PFSK-1 (cell line): ENCODE data around the gene CPN1.

Experiments
- FOXP2 ChIP-seq: optimal IDR thresholded peaks from 2 replicates; pipeline ENCODE3; 2011; ENCODE audit warnings: borderline replicate concordance, control low read depth, inconsistent platforms; ENCODE audit not compliant: insufficient read depth; ENCODE audit errors: extremely low read length, extremely low read depth
- POLR2AphosphoS5 ChIP-seq: IDR thresholded peaks from 2 replicates; pipeline ENCODE4 v1.6.1; 2012; ENCODE audit warnings: low read depth, mild to moderate bottlenecking, control low read depth, low read length, moderate library complexity
- REST ChIP-seq, 2 experiments: IDR thresholded peaks; 2 replicates each; pipeline versions ENCODE4 v1.6.1 to v1.8.0; 2011 to 2012; ENCODE audit warnings: low read depth in 2 of 2, low read length in 2 of 2, control low read depth in 1 of 2, inconsistent platforms in 1 of 2, mild to moderate bottlenecking in 1 of 2, moderate library complexity in 1 of 2; ENCODE audit not compliant: insufficient read depth in 1 of 2
- SIN3A ChIP-seq: IDR thresholded peaks from 2 replicates; pipeline ENCODE4 v1.6.1; 2012; ENCODE audit warnings: mild to moderate bottlenecking, low read length, moderate library complexity, borderline replicate concordance; ENCODE audit not compliant: insufficient read depth
- TAF1 ChIP-seq: IDR thresholded peaks from 2 replicates; pipeline ENCODE4 v1.6.1; 2012; ENCODE audit warnings: low read length, control low read depth, borderline replicate concordance; ENCODE audit not compliant: insufficient read depth

GRCh38 chr10:99998889-99999288 lies 82.8 kb downstream of the CPN1 start:
- TF ChIP-seq REST (IDR thresholded peaks at IDR 0.05; ENCODE audit: insufficient read depth in 1 of 2, low read depth in 2 of 2, low read length in 2 of 2) (no peak), TAF1 (no peak), POLR2AphosphoS5 (no peak), SIN3A (no peak), FOXP2 (no peak)
